GM12874 (cell line): ENCODE data around the gene NOS2.
A peak's percentile ranks its signal among the peaks of the same experiment; 100 is the strongest.

Source experiments
- CTCF ChIP-seq: IDR thresholded peaks from 2 replicates; pipeline ENCODE4 v1.5.1; 2011; ENCODE audit warnings: low read depth, mild to moderate bottlenecking, control low read depth, low read length, moderate library complexity; ENCODE audit not compliant: insufficient read depth

The NOS2 gene

GRCh38 chr17:27747462-27748359 is 52.6 kb downstream of the NOS2 start:
- 0 out of 2 replicates have a peak, but pooled peaks have one; percentile 28 for TF ChIP-seq CTCF

- TF ChIP-seq CTCF, result no peak
Observed at GRCh38 chr17:27746881-27747280, 53.4 kb downstream of the NOS2 start.

GRCh38 chr17:27743281-27743885 is 56.9 kb downstream of the NOS2 start:
- no peak for TF ChIP-seq CTCF

GRCh38 chr17:27741971-27742575 is 58.3 kb downstream of the NOS2 start:
- TF ChIP-seq CTCF, result no peak

- no peak for TF ChIP-seq CTCF
Observed at GRCh38 chr17:27741361-27741861, 58.9 kb downstream of the NOS2 start.

- no peak for TF ChIP-seq CTCF
Observed at GRCh38 chr17:27733773-27734172, 66.6 kb downstream of the NOS2 start.

- no peak for TF ChIP-seq CTCF
Observed at GRCh38 chr17:27721797-27722196, 78.5 kb downstream of the NOS2 start.
